Smooth muscle cell (in vitro differentiated cells): ENCODE measurements around the gene ZNF428. TPM values are rescaled to one million over a fixed set of nuclear protein-coding genes. Genes with fewer than 3 reads are reported as not detected.

Source experiments
- DNase-seq: peaks from one replicate; lab custom pipeline; 2025; ENCODE audit not compliant: unreplicated experiment; lab: John Stamatoyannopoulos, UW
- H2AFZ ChIP-seq: fragments of 200-600 bp; sonication (generic); 2 replicates; pipeline ENCODE4 v1.6.0; 2016; ENCODE audit warnings: antibody characterized with exemption, low read depth, mild to moderate bottlenecking
- H3F3A ChIP-seq: fragments of 200-600 bp; sonication (generic); 2 replicates; pipeline ENCODE4 v1.6.0; 2017; ENCODE audit warnings: antibody characterized with exemption, low read depth
- H3K27ac ChIP-seq: fragments of 200-600 bp; sonication (generic); 2 replicates; pipeline ENCODE4 v1.5.1; 2016; ENCODE audit warnings: low read depth, mild to moderate bottlenecking
- H3K27me3 ChIP-seq: fragments of 200-600 bp; sonication (generic); 2 replicates; pipeline ENCODE4 v1.6.1; 2016; ENCODE audit warnings: low read depth, mild to moderate bottlenecking
- H3K36me3 ChIP-seq: fragments of 200-600 bp; sonication (generic); 2 replicates; pipeline ENCODE4 v1.5.1; 2016; ENCODE audit warnings: low read depth
- H3K4me1 ChIP-seq: fragments of 200-600 bp; sonication (generic); 2 replicates; pipeline ENCODE4 v1.5.1; 2016; ENCODE audit warnings: low read depth
- H3K4me2 ChIP-seq: fragments of 200-600 bp; sonication (generic); 2 replicates; pipeline ENCODE4 v1.6.0; 2016; ENCODE audit warnings: mild to moderate bottlenecking
- H3K4me3 ChIP-seq: fragments of 200-600 bp; sonication (generic); 2 replicates; pipeline ENCODE4 v1.5.1; 2016; ENCODE audit warnings: mild to moderate bottlenecking
- H3K79me2 ChIP-seq: fragments of 200-600 bp; sonication (generic); 2 replicates; pipeline ENCODE4 v1.6.0; 2016; ENCODE audit warnings: low read depth, mild to moderate bottlenecking
- H3K9ac ChIP-seq: fragments of 200-600 bp; sonication (generic); 2 replicates; pipeline ENCODE4 v1.6.0; 2016; ENCODE audit warnings: low read depth
- H3K9me3 ChIP-seq: fragments of 200-600 bp; sonication (generic); replicated peaks from 2 replicates; pipeline ENCODE4 v1.5.1; 2016; ENCODE audit warnings: low read depth
- H4K20me1 ChIP-seq: fragments of 200-600 bp; sonication (generic); 2 replicates; pipeline ENCODE4 v1.6.0; 2016; ENCODE audit warnings: low read depth
- CTCF ChIP-seq: fragments of 200-600 bp; sonication (generic); IDR thresholded peaks from 2 replicates; pipeline ENCODE4 v1.5.1; 2017; ENCODE audit warnings: borderline replicate concordance, mild to moderate bottlenecking, antibody characterized with exemption; ENCODE audit not compliant: insufficient read depth, poor library complexity, severe bottlenecking
- WGBS: methylation state at CpG from one replicate; pipeline ENCODE4 v1.1.7; 2016; ENCODE audit warnings: low lambda C conversion rate; 5-methylcytosine and 5-hydroxymethylcytosine counted together
- polyA plus RNA-seq: library from polyadenylated mRNA; unstranded; fragments of >200 nt; fragmentation: Nextera tagmentation; extraction: Ambion mirVana; gene quantifications from 2 replicates; pipeline ENCODE4 v1.2.1, GENCODE V29; 2016
- small RNA-seq: library from RNA; depleted of rRNA; stranded (forward); fragments of <200 nt; gene quantifications from one replicate; pipeline ENCODE3, GENCODE V24; 2014
- total RNA-seq: library from RNA; depleted of rRNA; stranded (reverse); fragments of >200 nt; gene quantifications from 2 replicates; pipeline ENCODE4 v1.2.3, GENCODE V29; 2014

The ZNF428 gene
- total and polyA plus RNA-seq, 2 experiments from 2014 or later: 20.3 to 63.1 TPM

DNA sequence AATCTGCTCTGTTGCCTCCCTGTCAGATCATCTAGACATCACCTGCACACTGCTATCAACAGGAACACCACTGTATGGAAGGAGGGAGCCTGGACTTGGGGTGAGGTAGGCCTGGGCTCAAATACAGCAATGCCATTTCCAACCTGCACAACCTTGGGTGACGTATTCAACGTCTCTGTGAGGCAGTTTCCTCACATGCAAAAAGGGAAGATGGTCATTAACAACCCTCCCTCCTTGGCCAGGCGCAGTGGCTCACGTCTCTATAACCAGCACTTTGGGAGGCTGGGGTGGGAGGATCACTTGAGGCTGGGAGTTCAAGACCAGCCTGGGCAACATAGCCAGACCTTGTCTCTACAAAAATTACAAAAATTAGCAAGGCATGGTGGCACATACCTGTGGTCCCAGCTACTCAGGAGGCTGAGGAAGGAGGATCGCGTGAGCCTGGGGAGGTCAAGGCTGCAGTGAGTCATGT lies 57.2 kb downstream of the ZNF428 start:
- Histone ChIP-seq H3K9me3 (no peaks in the 10 kb centered on the region), H2AFZ (no peak overlapping the region), H3K36me3 (no peaks in the 10 kb centered on the region), H3K4me1 (no peaks in the 10 kb centered on the region), H3K79me2 (no peaks in the 10 kb centered on the region), H3K4me2 (no peak overlapping the region), H4K20me1 (no peaks in the 10 kb centered on the region), H3F3A (no peaks in the 10 kb centered on the region), H3K27ac (no peak overlapping the region), H3K4me3 (no peak overlapping the region), H3K9ac (no peak overlapping the region), H3K27me3 (no peaks in the 10 kb centered on the region)
- TF ChIP-seq CTCF: no peak
- DNase-seq: no peak
- WGBS: 96% methylated on average over 6 of the region's 6 CpGs

- H3K27ac ChIP-seq: no peak overlapping the region
- 96% methylated on average over 12 of the region's 12 CpGs for WGBS
- H3K9ac ChIP-seq: no peak overlapping the region
- no peak for TF ChIP-seq CTCF
- H3K79me2 ChIP-seq: no peaks in the 10 kb centered on the region
- no peaks in the 10 kb centered on the region for H3K9me3 ChIP-seq
- no peaks in the 10 kb centered on the region for H3K4me1 ChIP-seq
- no peak overlapping the region for H3K4me2 ChIP-seq
- H3K4me3 ChIP-seq: no peak overlapping the region
- no peak for DNase-seq
- H3K36me3 ChIP-seq: no peaks in the 10 kb centered on the region
- H3K27me3 ChIP-seq: no peaks in the 10 kb centered on the region
- no peaks in the 10 kb centered on the region for H3F3A ChIP-seq
- H2AFZ ChIP-seq: no peak overlapping the region
- H4K20me1 ChIP-seq: no peaks in the 10 kb centered on the region
Observed at GRCh38 chr19:43561139-43561970, 58.1 kb downstream of the ZNF428 start.

DNA sequence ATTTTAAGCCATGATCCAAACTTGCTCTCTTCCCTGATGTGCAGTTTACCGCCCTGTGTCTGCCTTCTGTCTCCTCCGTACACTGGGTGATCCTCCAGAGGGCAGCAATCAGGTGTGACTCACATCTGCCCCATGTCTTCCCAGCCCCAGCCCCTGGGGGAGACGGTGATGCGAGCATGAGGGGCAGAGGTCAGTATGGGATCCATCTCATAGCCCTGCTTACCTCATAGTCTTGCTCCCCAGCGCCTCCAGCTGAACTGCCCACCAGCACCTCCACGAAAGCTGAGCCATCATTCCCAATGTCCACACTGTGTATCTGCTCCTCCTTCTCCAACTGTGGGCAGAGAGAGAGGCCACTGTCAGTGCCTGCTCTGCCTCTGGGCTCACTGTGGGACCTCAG lies 58.7 kb downstream of the ZNF428 start:
- no peak overlapping the region for H3K4me3 ChIP-seq
- H2AFZ ChIP-seq: no peak overlapping the region
- H3K79me2 ChIP-seq: no peaks in the 10 kb centered on the region
- H3K9ac ChIP-seq: no peak overlapping the region
- no peaks in the 10 kb centered on the region for H3K9me3 ChIP-seq
- no peaks in the 10 kb centered on the region for H3K27me3 ChIP-seq
- H3K4me1 ChIP-seq: no peaks in the 10 kb centered on the region
- no peak overlapping the region for H3K4me2 ChIP-seq
- TF ChIP-seq CTCF: no peak
- no peak overlapping the region for H3K27ac ChIP-seq
- H4K20me1 ChIP-seq: no peaks in the 10 kb centered on the region
- DNase-seq: no peak
- 92% methylated on average over 6 of the region's 6 CpGs for WGBS
- H3F3A ChIP-seq: no peaks in the 10 kb centered on the region
- no peaks in the 10 kb centered on the region for H3K36me3 ChIP-seq

Small RNAs within 50 kb of the gene (small RNA-seq; reads per million reads assigned to genes)
- 0.29 reads per million, percentile 5 among the genes with 10 or more reads in this experiment for gene RN7SL368P

Other genes with a start within 250 kb of the ZNF428 start
- not detected in 2 replicates for gene TEX101, start 204.7 kb downstream of the ZNF428 start, total RNA-seq
- gene TEX101, start 204.7 kb downstream of the ZNF428 start, polyA plus RNA-seq: not detected in 2 replicates
- 12.7 and 20.6 TPM in 2 replicates for gene LYPD3, start 154.0 kb downstream of the ZNF428 start, total RNA-seq
- 17.9 and 36.9 TPM in 2 replicates for gene LYPD3, start 154.0 kb downstream of the ZNF428 start, polyA plus RNA-seq
- gene PHLDB3, start 114.9 kb downstream of the ZNF428 start, total RNA-seq: 7.2 and 8.9 TPM in 2 replicates
- 8.6 and 17.4 TPM in 2 replicates for gene PHLDB3, start 114.9 kb downstream of the ZNF428 start, polyA plus RNA-seq
- 45.4 and 61.1 TPM in 2 replicates for gene ETHE1, start 92.4 kb downstream of the ZNF428 start, total RNA-seq
- 57.6 and 61.4 TPM in 2 replicates for gene ETHE1, start 92.4 kb downstream of the ZNF428 start, polyA plus RNA-seq
- gene ZNF575, start 86.4 kb downstream of the ZNF428 start, total RNA-seq: 0.18 TPM in 1 of 2 replicates, not detected in the other
- gene ZNF575, start 86.4 kb downstream of the ZNF428 start, polyA plus RNA-seq: 1.7 and 2.4 TPM in 2 replicates
- 19.0 and 24.9 TPM in 2 replicates for gene XRCC1, start 44.1 kb downstream of the ZNF428 start, total RNA-seq
- 35.1 and 43.0 TPM in 2 replicates for gene XRCC1, start 44.1 kb downstream of the ZNF428 start, polyA plus RNA-seq
- 1.7 and 5.5 TPM in 2 replicates for gene PINLYP, start 43.8 kb downstream of the ZNF428 start, total RNA-seq
- gene PINLYP, start 43.8 kb downstream of the ZNF428 start, polyA plus RNA-seq: 2.2 and 8.3 TPM in 2 replicates
- 11.1 and 13.1 TPM in 2 replicates for gene IRGQ, start 23.5 kb downstream of the ZNF428 start, total RNA-seq
- 13.1 and 14.3 TPM in 2 replicates for gene IRGQ, start 23.5 kb downstream of the ZNF428 start, polyA plus RNA-seq
- gene ZNF576, start 23.0 kb downstream of the ZNF428 start, total RNA-seq: 2.7 and 10.7 TPM in 2 replicates
- gene ZNF576, start 23.0 kb downstream of the ZNF428 start, polyA plus RNA-seq: 13.7 and 14.5 TPM in 2 replicates
- 0.09 and 0.27 TPM in 2 replicates for gene SRRM5, start 7.5 kb downstream of the ZNF428 start, total RNA-seq
- gene SRRM5, start 7.5 kb downstream of the ZNF428 start, polyA plus RNA-seq: 0.34 TPM in 1 of 2 replicates, not detected in the other
- gene CADM4, start 20.2 kb upstream of the ZNF428 start, total RNA-seq: 2.4 and 3.7 TPM in 2 replicates
- gene CADM4, start 20.2 kb upstream of the ZNF428 start, polyA plus RNA-seq: 1.9 and 8.3 TPM in 2 replicates
- 67.0 and 105 TPM in 2 replicates for gene PLAUR, start 50.5 kb upstream of the ZNF428 start, total RNA-seq
- 107 and 115 TPM in 2 replicates for gene PLAUR, start 50.5 kb upstream of the ZNF428 start, polyA plus RNA-seq
- gene IRGC, start 96.4 kb upstream of the ZNF428 start, total RNA-seq: not detected in 2 replicates
- not detected in 2 replicates for gene IRGC, start 96.4 kb upstream of the ZNF428 start, polyA plus RNA-seq
- gene SMG9, start 135.3 kb upstream of the ZNF428 start, total RNA-seq: 12.8 and 13.2 TPM in 2 replicates
- 39.2 and 46.6 TPM in 2 replicates for gene SMG9, start 135.3 kb upstream of the ZNF428 start, polyA plus RNA-seq
- gene KCNN4, start 161.3 kb upstream of the ZNF428 start, total RNA-seq: 4.0 and 5.4 TPM in 2 replicates
- 1.7 and 14.9 TPM in 2 replicates for gene KCNN4, start 161.3 kb upstream of the ZNF428 start, polyA plus RNA-seq
- gene LYPD5, start 182.8 kb upstream of the ZNF428 start, total RNA-seq: 3.1 and 6.9 TPM in 2 replicates
- gene LYPD5, start 182.8 kb upstream of the ZNF428 start, polyA plus RNA-seq: 1.2 and 2.7 TPM in 2 replicates
- gene ZNF283, start 207.7 kb upstream of the ZNF428 start, total RNA-seq: 4.1 and 8.0 TPM in 2 replicates
- gene ZNF283, start 207.7 kb upstream of the ZNF428 start, polyA plus RNA-seq: 1.5 and 2.4 TPM in 2 replicates